A673 (cell line): Measurements from ENCODE around the gene POMP.

Source experiments
- EZH2 ChIP-seq: fragments of 200-600 bp; sonication (generic); IDR thresholded peaks from 2 replicates; pipeline ENCODE4 v1.6.1; 2017; ENCODE audit warnings: borderline replicate concordance, low read depth, mild to moderate bottlenecking, mixed read lengths, antibody characterized with exemption, low read length; ENCODE audit not compliant: poor library complexity, severe bottlenecking
- TF ChIP-seq, protein P1 (sequence below): fragments of 300-800, 200-600 bp; sonication (generic); conservative IDR thresholded peaks from 2 replicates; pipeline ENCODE4 v1.5.1; 2017; ENCODE audit warnings: low read depth, mild to moderate bottlenecking, antibody characterized with exemption, low read length, moderate library complexity, mixed read lengths

DNA sequence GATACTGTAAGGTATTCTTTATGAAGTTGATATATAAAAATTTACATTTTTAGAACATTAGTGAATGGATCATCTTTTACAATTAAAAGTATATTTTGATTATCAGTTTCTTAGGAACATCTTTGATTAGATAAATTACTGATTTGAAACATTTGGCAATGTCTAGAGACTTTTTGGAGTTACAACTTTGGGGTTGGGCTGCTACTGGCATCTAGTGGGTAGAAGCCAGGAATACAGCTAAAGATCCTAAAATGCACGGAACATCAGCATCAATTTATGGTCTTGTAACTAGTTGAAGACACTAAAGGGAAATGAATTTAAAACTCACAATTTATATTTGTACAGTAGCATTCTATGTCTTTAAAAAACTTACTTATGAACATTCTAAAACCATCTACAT is 19.9 kb downstream of the POMP start:
- TF ChIP-seq, protein P1, sequence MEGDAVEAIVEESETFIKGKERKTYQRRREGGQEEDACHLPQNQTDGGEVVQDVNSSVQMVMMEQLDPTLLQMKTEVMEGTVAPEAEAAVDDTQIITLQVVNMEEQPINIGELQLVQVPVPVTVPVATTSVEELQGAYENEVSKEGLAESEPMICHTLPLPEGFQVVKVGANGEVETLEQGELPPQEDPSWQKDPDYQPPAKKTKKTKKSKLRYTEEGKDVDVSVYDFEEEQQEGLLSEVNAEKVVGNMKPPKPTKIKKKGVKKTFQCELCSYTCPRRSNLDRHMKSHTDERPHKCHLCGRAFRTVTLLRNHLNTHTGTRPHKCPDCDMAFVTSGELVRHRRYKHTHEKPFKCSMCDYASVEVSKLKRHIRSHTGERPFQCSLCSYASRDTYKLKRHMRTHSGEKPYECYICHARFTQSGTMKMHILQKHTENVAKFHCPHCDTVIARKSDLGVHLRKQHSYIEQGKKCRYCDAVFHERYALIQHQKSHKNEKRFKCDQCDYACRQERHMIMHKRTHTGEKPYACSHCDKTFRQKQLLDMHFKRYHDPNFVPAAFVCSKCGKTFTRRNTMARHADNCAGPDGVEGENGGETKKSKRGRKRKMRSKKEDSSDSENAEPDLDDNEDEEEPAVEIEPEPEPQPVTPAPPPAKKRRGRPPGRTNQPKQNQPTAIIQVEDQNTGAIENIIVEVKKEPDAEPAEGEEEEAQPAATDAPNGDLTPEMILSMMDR, result no peak; the same call in 1 of the 2 replicates
- no peak for TF ChIP-seq EZH2
